ENCODE measurements around the gene MTX2.

Gene MTX2

DNA sequence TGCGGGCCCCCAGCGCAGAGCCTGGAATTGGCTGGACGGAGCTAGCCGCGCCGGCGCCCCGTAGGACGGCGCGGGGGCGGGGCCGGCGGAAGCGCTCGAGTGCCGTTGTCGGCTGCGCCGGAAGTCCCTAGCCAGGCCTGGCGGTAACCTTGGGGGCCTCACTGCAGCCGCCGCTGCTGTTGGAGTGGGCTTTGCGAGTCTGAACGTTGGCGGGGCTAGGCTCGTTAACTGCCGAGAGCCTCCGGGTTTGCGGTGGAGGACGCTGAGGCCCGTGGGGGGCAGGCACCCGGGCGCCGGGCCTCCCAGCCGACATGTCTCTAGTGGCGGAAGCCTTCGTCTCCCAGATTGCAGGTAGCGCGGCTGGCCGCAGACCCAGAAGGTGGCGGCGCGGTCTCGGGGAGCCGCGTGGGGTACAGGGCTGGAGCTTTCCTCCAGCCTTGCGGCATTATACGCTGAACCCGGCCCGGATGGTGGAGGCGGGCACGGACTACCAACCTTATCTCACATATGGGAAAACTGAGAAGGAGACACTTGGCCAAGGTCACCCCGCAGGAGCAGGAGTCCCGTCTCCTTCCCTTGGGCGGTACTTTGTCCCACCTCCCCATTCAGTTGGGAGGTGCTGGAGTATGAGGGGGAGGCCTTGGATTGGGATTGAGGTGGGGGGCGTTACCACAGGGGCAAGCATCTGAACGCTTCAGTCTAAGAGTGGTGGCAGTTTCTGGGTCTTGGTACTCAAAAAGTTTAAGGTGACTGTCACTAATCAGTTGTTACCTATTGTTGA, at the start of gene MTX2:
Gene MTX2, plus strand, starts transcription at position 124 of the 781 bp plus-strand sequence. Its CDS starts 188 bp downstream, at position 312.
- DNase-seq (ENCODE audit: low read depth), result peak; percentile 41

GRCh38 chr2:176227874-176228273, 41.4 kb upstream of the MTX2 start:
- no peak for DNase-seq (ENCODE audit: low read depth)

DNA sequence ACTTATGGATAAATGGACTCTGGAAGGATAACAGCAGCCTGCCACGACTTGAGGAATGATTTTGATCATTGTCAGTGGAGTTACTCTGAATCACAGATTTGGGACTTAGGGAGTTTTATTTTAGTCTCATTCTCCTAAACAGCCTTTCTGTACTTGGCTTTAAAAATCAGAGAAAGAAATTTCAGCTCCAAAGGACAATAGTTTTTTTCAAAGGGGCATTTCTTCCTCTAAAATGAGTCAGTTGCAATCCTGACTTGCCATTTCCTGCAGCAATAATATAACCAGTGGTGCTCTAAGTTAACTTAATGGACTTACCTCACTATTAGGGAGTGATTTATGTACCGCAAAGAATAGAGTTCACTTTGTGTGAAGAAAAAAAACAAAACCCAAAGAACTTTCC, 35.1 kb upstream of the MTX2 start:
- DNase-seq (ENCODE audit: low read depth), result no peak

DNA sequence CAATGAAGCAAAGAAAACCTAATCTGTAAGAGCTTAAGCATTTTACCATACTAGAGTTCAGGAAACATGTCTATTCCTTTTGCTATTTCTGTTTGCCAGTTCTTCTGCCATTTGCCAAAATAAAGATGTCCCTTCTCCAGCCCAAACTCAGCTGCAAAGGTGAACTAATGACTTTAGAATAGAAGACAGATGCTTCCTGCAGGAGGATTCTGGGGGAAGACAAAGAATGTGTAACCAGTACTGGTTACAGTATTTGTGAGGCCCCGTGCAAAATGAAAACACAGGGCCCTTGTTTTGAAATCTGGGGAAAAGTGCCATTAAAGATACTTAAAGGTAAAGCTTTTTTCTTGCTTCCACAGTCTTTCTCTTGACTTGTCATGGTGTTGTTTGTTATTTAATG, 34.3 kb upstream of the MTX2 start:
- no peak for DNase-seq (ENCODE audit: low read depth)

- DNase-seq (ENCODE audit: low read depth), result no peak
Observed at GRCh38 chr2:176237456-176237855, 31.8 kb upstream of the MTX2 start.

GRCh38 chr2:176239031-176239430, 30.2 kb upstream of the MTX2 start:
- no peak for DNase-seq (ENCODE audit: low read depth)

DNA sequence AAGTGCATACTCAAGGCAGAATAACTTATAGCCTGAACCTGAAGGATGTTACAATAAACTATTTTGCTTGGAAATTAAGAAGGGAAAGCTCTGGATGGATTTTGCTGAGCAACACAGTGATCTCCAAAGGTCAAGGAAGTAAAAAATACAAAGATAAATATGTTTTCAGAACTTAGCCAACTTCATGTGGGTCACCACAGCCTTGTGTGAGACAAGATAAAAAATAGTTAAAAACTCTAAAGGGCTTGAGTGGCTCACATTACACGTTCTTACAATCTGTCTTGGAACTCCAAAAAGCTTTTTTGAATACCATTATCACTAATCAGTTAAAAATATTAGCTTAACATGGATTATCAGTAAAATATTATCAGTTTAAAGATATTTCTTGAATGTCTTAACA, 28.9 kb upstream of the MTX2 start:
- no peak for DNase-seq (ENCODE audit: low read depth)

DNA sequence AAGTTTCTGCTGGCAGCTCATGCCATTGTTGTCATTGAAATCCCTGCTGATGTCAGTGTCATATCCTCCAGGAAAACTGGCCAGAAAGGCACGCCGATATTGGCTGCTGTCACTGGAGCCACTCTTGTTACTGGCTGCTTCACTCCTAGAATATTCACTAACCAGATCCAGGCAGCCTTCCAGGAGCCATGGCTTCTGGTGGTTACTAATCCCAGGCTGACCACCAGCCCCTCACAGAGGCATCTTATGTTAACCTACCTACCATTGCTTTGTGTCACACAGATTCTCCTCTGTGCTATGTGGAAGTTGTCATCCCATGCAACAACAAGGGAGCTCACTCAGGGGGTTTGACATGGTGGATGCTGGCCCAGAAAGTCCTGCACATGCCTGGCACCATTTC, 27.0 kb upstream of the MTX2 start:
- no peak for DNase-seq (ENCODE audit: low read depth)

GRCh38 chr2:176246331-176246730, 22.9 kb upstream of the MTX2 start:
- DNase-seq (ENCODE audit: low read depth), result no peak

DNA sequence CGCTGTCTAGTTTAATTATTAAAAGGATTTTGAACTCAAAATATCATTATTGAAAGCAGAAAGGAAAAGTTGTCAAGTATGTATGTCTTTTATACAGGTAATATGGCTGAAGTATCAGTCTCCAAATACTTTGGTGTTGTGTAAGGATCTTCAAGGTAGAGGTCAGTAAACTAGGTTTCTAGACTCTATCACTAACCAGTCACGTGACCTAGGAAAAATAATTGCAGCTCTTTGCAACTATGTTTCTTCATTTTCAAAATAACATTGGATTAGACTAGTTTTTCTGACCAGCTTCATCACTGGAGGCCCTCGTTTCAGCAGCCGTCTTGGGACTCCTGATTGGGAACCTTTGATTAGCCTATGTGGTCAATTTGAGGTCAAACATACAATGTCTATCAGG, 21.4 kb upstream of the MTX2 start:
- no peak for DNase-seq (ENCODE audit: low read depth)

DNA sequence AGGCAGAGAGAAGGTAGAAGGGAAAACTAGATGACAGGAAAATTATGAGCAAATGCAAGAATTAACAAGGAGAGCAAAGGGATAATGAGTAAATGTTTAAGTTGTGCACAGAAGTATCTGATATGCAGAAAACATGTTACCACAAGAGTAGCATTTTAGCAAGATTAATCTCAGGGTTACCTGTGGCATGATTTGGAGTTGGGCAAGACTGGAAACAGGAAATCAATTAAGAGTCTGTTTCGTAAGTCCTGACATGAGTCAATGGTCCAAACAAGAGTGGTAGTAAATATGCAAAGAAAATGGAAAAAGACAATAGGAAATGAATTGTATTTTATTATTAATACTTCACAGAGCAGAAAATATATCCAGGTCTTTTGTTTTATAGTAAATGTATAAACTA, 17.3 kb upstream of the MTX2 start:
- no peak for DNase-seq (ENCODE audit: low read depth)

GRCh38 chr2:176260689-176261088, 8.6 kb upstream of the MTX2 start:
- no peak for DNase-seq (ENCODE audit: low read depth)

DNA sequence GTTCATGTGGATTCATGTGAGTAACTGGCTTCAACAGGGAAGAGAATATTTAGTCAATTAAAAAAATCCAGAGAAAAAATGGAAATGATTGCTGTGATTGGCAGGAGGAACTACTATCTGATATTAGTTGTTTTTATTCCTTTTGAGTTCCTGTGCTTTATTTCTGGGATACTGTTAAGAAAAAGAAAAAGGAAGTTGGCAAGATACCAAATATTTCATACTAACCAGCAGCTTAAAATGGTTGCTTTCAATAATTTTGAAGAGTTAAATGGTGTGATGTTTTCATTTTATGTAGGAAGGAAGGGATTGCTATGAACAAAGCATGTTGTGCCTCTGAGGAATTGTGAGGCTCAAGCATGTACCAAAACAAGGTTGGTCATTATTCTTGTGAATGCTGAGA, 8.1 kb upstream of the MTX2 start:
- no peak for DNase-seq (ENCODE audit: low read depth)

DNA sequence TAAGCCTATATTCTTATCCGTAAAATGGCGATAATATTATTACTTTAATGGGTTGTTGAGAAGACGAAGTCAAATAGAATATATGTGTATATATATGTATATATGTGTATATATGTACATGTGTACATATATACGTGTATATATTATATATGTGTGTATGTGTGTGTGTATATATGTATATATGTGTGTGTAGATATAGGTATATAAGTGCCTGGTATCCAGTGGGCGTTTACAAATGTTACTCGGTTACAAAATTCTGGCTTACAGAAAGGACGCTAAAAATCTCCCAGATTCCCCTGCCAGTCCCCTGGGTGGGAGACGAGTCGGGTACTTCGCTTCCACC, 295 bp upstream of the MTX2 start:
- DNase-seq (ENCODE audit: low read depth), result no peak

DNA sequence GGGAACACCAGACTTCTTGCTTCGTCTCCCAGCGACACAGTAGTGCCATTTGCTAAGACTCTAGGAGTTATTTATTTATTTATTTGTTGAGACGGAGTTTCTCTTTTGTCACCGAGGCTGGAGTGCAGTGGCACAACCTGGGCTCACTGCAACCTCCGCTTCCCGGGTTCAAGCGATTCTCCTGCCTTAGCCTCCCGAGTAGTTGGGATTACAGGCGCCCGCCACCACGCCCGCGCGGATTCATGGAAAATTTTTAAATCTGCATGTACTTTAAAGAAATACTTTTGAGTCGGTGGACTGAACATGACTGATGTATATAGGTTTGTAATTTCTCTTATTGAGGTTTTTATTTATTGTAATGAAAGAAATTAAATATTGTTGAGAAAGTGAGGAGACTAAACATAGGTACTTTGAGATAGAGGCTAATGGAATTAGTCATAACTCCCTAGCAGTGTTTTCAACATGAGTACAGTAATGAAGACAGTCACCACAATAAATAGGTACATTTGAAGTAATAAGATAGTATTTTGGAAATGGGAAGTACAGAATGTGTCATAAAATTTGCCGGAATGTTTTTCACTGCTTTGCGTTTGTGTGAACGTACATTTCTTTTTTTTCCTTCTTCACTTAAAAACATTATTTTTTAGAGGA, 983 bp downstream of the MTX2 start:
- no peak for DNase-seq (ENCODE audit: low read depth)

DNA sequence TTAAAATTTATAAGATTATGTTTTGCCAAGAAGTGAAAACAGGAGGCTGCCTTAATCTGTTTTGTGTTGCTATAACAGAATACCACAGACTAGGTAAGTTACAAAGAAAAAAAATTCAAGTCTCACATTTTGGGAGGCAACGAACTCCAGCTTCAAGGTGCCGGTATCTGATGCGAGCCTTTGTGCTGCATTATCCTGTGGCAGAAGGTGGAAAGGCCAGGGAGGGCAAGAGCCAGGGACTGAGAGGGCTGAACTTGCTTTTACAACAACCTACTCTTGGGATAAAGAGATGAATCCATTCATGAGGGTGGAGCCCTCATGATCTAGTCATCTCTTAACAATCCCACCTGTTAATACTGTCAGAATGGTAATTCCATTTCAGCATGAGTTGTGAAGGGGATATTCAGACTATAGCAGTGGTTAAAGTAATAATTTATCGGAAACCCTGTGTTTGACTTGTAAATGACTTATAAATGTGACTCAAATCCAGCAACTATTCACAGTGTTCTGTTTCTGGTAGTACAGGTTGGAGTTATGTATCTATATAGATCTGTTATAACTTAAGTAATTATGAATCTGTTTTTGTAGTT, 3.7 kb downstream of the MTX2 start:
- no peak for DNase-seq (ENCODE audit: low read depth)

DNA sequence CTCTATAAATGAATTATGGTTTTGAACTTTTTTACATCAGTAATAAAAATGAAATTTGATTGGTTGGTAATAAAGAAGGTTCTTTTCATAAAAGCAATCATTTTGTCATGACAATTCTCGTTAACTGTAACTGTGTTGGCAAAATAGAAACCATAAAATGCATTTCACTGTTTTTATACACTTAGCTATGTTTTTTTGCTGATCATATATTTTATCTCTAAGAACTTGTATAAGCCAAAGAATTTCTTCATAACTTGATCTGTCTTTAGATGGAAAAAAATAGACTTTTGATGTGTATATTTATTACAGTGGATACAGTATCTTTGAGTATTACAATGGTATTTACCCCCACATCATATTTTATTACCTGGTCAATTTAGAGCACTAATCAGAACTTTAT, 9.7 kb downstream of the MTX2 start:
- DNase-seq (ENCODE audit: low read depth), result no peak

- DNase-seq (ENCODE audit: low read depth), result no peak
Observed at GRCh38 chr2:176280156-176280555, 10.9 kb downstream of the MTX2 start.

- no peak for DNase-seq (ENCODE audit: low read depth)
Observed at GRCh38 chr2:176280867-176281658, 11.8 kb downstream of the MTX2 start.

GRCh38 chr2:176283291-176284068, 14.2 kb downstream of the MTX2 start:
- no peak for DNase-seq (ENCODE audit: low read depth)

- DNase-seq (ENCODE audit: low read depth), result no peak
Observed at GRCh38 chr2:176284461-176285049, 15.3 kb downstream of the MTX2 start.

DNA sequence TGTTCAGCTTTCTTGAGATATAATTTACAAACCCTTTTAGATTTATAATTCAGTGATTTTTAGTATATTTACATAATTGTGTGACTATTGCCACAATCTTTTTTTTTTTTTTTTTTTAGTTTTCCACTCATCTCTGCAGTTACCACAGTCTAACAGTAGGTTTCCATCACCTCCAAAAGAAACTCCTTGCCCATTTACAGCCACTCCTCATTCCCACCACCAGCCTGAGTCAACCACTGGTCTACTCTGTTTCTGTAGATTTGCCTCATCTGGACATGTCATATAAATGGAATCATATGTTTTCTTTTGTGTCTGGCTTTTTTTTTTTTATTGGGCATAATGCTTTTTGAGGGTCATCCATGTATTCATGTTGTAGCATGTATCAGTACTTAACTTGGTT, 16.1 kb downstream of the MTX2 start:
- DNase-seq (ENCODE audit: low read depth), result no peak

All from stimulated activated CD4-positive, alpha-beta T cell treated with anti-CD3 and anti-CD28 coated beads, Interleukin-2, amount 100 ng/mL, for 4 hours (primary cell).